HepG2 (cell line): ENCODE results near the gene SMIM24. TPM values are rescaled to one million over a fixed set of nuclear protein-coding genes. Genes with fewer than 3 reads are reported as not detected.

Experiments used
- ATAC-seq: fragments of 200-7000 bp; cut with Tn5 transposase; 3 replicates; pipeline ENCODE4 v1.9.1; 2020; ENCODE audit warnings: mild to moderate bottlenecking, moderate library complexity
- BruUV-seq: library from RNA; stranded (reverse); fragments of 400-500 nt; replicated peaks from 2 replicates; lab custom pipeline; 2021; lab: Mats Ljungman, UMichigan
- CTCF ChIA-PET: fragments of 300-600 bp; formaldehyde crosslinking; extraction: SDS; loops from one replicate; lab custom pipeline; 2021; ENCODE audit warnings: low total read pairs, inconsistent platforms, low intra/inter-chr PET ratio; lab: Yijun Ruan, JAX
- POLR2A ChIA-PET: fragments of 350-600 bp; sonication (Branson Sonifier 250); formaldehyde crosslinking; loops from one replicate; lab custom pipeline; 2020; ENCODE audit warnings: antibody characterized with exemption, inconsistent platforms; lab: Yijun Ruan, JAX
- DNase-seq: peaks from one replicate; pipeline ENCODE4 v3.0.0-alpha.2; 2015; ENCODE audit warnings: low spot score
- FAIRE-seq: peaks from 3 replicates; lab custom pipeline; 2011; peaks lifted over from hg19 to GRCh38; lab: Jason Lieb, UNC
- H2AFZ ChIP-seq: one replicate; pipeline ENCODE4 v1.6.1; 2011; ENCODE audit warnings: low read length, inconsistent platforms
- H3K27ac ChIP-seq: fragments of 300-600 bp; 3 replicates; pipeline ENCODE4 v1.8.0; 2011; ENCODE audit warnings: mixed run types, mild to moderate bottlenecking, mixed read lengths, low read length, inconsistent platforms; ENCODE audit not compliant: insufficient read depth; ENCODE audit errors: extremely low read length
- H3K27me3 ChIP-seq, 2 experiments: fragments of 200-600 bp in 1 of 2; 2 replicates in 1 of 2; 3 replicates in 1 of 2; pipeline versions ENCODE4 v1.6.0 to v1.8.0; 2011; ENCODE audit warnings: low read length in 2 of 2, mild to moderate bottlenecking in 2 of 2, moderate library complexity in 2 of 2, inconsistent platforms in 1 of 2; ENCODE audit not compliant: insufficient read depth in 2 of 2, control insufficient read depth in 1 of 2
- H3K36me3 ChIP-seq, 2 experiments: fragments of 200-600 bp in 1 of 2; replicated peaks in 1 of 2; 2 replicates in 1 of 2; 3 replicates in 1 of 2; pipeline versions ENCODE4 v1.5.1 to v1.8.0; 2011; ENCODE audit warnings: low read length in 2 of 2, inconsistent platforms in 1 of 2; ENCODE audit not compliant: insufficient read depth in 2 of 2, control insufficient read depth in 1 of 2
- H3K4me1 ChIP-seq: 2 replicates; pipeline ENCODE4 v1.5.1; 2012; ENCODE audit warnings: low read length, inconsistent platforms; ENCODE audit not compliant: insufficient read depth
- H3K4me2 ChIP-seq: 2 replicates; pipeline ENCODE4 v1.6.0; 2011; ENCODE audit warnings: low read depth, low read length, inconsistent platforms
- H3K4me3 ChIP-seq, 3 experiments: fragments of 200-600 bp in 1 of 3; sonication (generic), shearing (Covaris generic) in 1 of 3; replicated peaks in 1 of 3; 2 replicates each; pipeline ENCODE4 v1.5.1; 2011 to 2016; ENCODE audit warnings: low read length in 3 of 3, inconsistent platforms in 2 of 3, low read depth in 2 of 3, mild to moderate bottlenecking in 2 of 3, control low read depth in 1 of 3, mixed read lengths in 1 of 3; ENCODE audit not compliant: insufficient read depth in 1 of 3
- H3K79me2 ChIP-seq: one replicate; pipeline ENCODE4 v1.6.1; 2011; ENCODE audit warnings: low read length, inconsistent platforms; ENCODE audit not compliant: insufficient read depth
- H3K9ac ChIP-seq: 2 replicates; pipeline ENCODE4 v1.6.0; 2011; ENCODE audit warnings: mild to moderate bottlenecking, low read depth, low read length, inconsistent platforms; ENCODE audit not compliant: insufficient read depth
- H3K9me3 ChIP-seq: 2 replicates; pipeline ENCODE4 v1.5.1; 2012; ENCODE audit warnings: mild to moderate bottlenecking, low read length
- H4K20me1 ChIP-seq: 2 replicates; pipeline ENCODE4 v1.6.0; 2011; ENCODE audit warnings: inconsistent platforms, mild to moderate bottlenecking, low read length, moderate library complexity; ENCODE audit not compliant: insufficient read depth
- BRCA1 ChIP-seq: sonication (generic); formaldehyde crosslinking; IDR thresholded peaks from 2 replicates; pipeline ENCODE4 v1.4.0; 2020; ENCODE audit warnings: missing genetic modification reagents
- KLF15 ChIP-seq: sonication (generic); formaldehyde crosslinking; IDR thresholded peaks from 2 replicates; pipeline ENCODE4 v1.8.1; 2023; ENCODE audit warnings: borderline replicate concordance, mild to moderate bottlenecking, inconsistent platforms, missing genetic modification reagents, mixed read lengths
- NFKBIZ ChIP-seq: IDR thresholded peaks from 2 replicates; pipeline ENCODE4 v1.6.1; 2018; ENCODE audit warnings: missing genetic modification reagents, missing compliant biosample characterization
- PBX3 ChIP-seq: sonication (generic); formaldehyde crosslinking; IDR thresholded peaks from 2 replicates; pipeline ENCODE4 v1.8.1; 2023; ENCODE audit warnings: missing genetic modification reagents, inconsistent platforms, borderline replicate concordance
- RFX3 ChIP-seq: IDR thresholded peaks from 2 replicates; pipeline ENCODE4 v1.6.1; 2016; ENCODE audit warnings: missing biosample characterization, missing genetic modification reagents
- SMAD3 ChIP-seq: sonication (generic); formaldehyde crosslinking; IDR thresholded peaks from 2 replicates; pipeline ENCODE4 v1.4.0; 2020; ENCODE audit warnings: missing genetic modification reagents
- ZFP90 ChIP-seq: sonication (generic); formaldehyde crosslinking; IDR thresholded peaks from 2 replicates; pipeline ENCODE4 v1.8.0; 2022; ENCODE audit warnings: missing genetic modification reagents, mild to moderate bottlenecking, inconsistent platforms, borderline replicate concordance
- WGBS: methylation state at CpG from one replicate; pipeline ENCODE4 v1.1.6; 2017; ENCODE audit warnings: low lambda C conversion rate; 5-methylcytosine and 5-hydroxymethylcytosine counted together
- in situ Hi-C: cut with HindIII; loops from 2 replicates; pipeline ENCODE4 v1.10.0; 2017; ENCODE audit warnings: low pct_unique_long_range_greater_than_20kb; ENCODE audit not compliant: extremely low pct_ligation_motif_present
- intact Hi-C: fragments of 100-400 bp; cut with micrococcal nuclease; formaldehyde crosslinking; loops from one replicate; pipeline ENCODE4 v1.10.0; 2022; ENCODE audit not compliant: unreplicated experiment
- polyA plus RNA-seq, 8 experiments: library from polyadenylated mRNA; depleted of rRNA in 3 of 8; stranded (reverse) in 7 of 8; unstranded in 1 of 8; fragments of >200 nt; fragmentation: Illumina TruSeq in 4 of 8; extraction: Trizol in 4 of 8; gene quantifications; 2 replicates each; pipeline versions ENCODE4 v1.2.1 to v1.2.3, GENCODE V29; 2011 to 2016; ENCODE audit warnings: low read depth in 4 of 8, missing spikeins in 1 of 8, mixed read lengths in 1 of 8; ENCODE audit not compliant: insufficient read depth in 1 of 8
- total RNA-seq, 5 experiments: library from RNA; depleted of rRNA; stranded (reverse); fragments of >200 nt; fragmentation: Illumina TruSeq; extraction: Trizol; gene quantifications; 2 replicates each; pipeline ENCODE4 v1.2.3, GENCODE V29; 2016; ENCODE audit warnings: low read depth in 1 of 5

SMIM24 gene
- total and polyA plus RNA-seq, 2 of the 13 experiments (the other 11 are each of a cell fraction or from before 2014, with no cell fraction given), result 11.2 to 70.6 TPM

GRCh38 chr19:3433805-3434540 is 46.4 kb downstream of the SMIM24 start:
- intact Hi-C loops, result no loop called here
- no peak for DNase-seq
- Histone ChIP-seq H3K79me2 (no peaks in the 10 kb centered on the region), H3K4me3 (peak overlapping the region in 1 of 3 experiments; percentile 71; a peak in 3 of 6 replicates), H3K27ac (peak overlapping the region; percentile 77), H3K9me3 (no peaks in the 10 kb centered on the region), H3K9ac (no peak overlapping the region), H3K4me2 (peak overlapping the region; percentile 73), H4K20me1 (no peaks in the 10 kb centered on the region), H2AFZ (no peak overlapping the region), H3K4me1 (peaks cover 15% of the 10 kb centered on the region), H3K27me3 (no peaks in the 10 kb centered on the region), H3K36me3 (peaks cover 1 to 22% of the 10 kb centered on the region in 2 experiments; a peak in 1 of 5 replicates)
- no peak for FAIRE-seq
- no TSS peak for BruUV-seq
- ATAC-seq, result no peak
- no peak for TF ChIP-seq KLF15 (CRISPR knock-in tag)
- TF ChIP-seq PBX3 (CRISPR knock-in tag), result no peak
- no peak for TF ChIP-seq BRCA1 (CRISPR knock-in tag)
- no peak for TF ChIP-seq NFKBIZ (CRISPR knock-in tag)
- no peak for TF ChIP-seq SMAD3
- TF ChIP-seq RFX3 (CRISPR knock-in tag), result no peak
- peak; percentile 99 for TF ChIP-seq ZFP90 (CRISPR knock-in tag)
- in situ Hi-C loops, result loop anchor here (5.0 kb wide), 1 partner anchor 97 kb away; no protein-coding TSS in a partner anchor
- WGBS, result 91% methylated on average over 11 of the region's 11 CpGs
- CTCF ChIA-PET, result no interaction called here
- POLR2A ChIA-PET, result interaction anchor here (1.5 kb wide), 1 partner anchor 46 kb away, joined by 6 read pairs; the partner anchor contains the start of gene SMIM24
